ENCODE data around the gene KLHL2. TPM values are rescaled to one million over a fixed set of nuclear protein-coding genes. Genes with fewer than 3 reads are reported as not detected.

Gene KLHL2
- total RNA-seq, 4 donors from 2014 or later = 3.6 to 7.9 (median 6.4) TPM

GRCh38 chr4:165330666-165331065 lies 123.3 kb downstream of the KLHL2 start:
- Histone ChIP-seq H3K4me1 (peaks cover 10 to 14% of the 10 kb centered on the region in 2 donors), H3K4me3 (no peak overlapping the region), H3K9me3 (no peaks in the 10 kb centered on the region), H3K36me3 (no peaks in the 10 kb centered on the region), H3K27me3 (no peaks in the 10 kb centered on the region), H3K27ac (no peak overlapping the region)
- ATAC-seq (no peak), DNase-seq (no peak)
- in situ Hi-C loops (cut with MboI; ENCODE audit: low sequenced_read_pairs in 4 of 4) = loop anchor here in 2 of 4 donors (10.0 to 25.0 kb wide), 2 partner anchors 118 to 216 kb away; partner anchors contain the start of genes KLHL2 (in 1 of the 2) and TMEM192 (in 1 of the 2)
- TF ChIP-seq CTCF (IDR thresholded peaks at IDR 0.05 in 4 of 5, conservative IDR thresholded peaks at IDR 0.05 in 1 of 5) = no peak
- no peak for TF ChIP-seq POLR2A (IDR thresholded peaks at IDR 0.05)
- intact Hi-C loops (cut with DNase I; ENCODE audit: low total_unique reads) = no loop called here

GRCh38 chr4:165331359-165331758 lies 124.0 kb downstream of the KLHL2 start:
- ATAC-seq = no peak
- Histone ChIP-seq H3K4me3 (no peak overlapping the region), H3K4me1 (peaks cover 10 to 14% of the 10 kb centered on the region in 2 donors), H3K27me3 (no peaks in the 10 kb centered on the region), H3K36me3 (no peaks in the 10 kb centered on the region), H3K27ac (no peak overlapping the region), H3K9me3 (no peaks in the 10 kb centered on the region)
- intact Hi-C loops (cut with DNase I; ENCODE audit: low total_unique reads) (no loop called here), in situ Hi-C loops (cut with MboI; ENCODE audit: low sequenced_read_pairs in 4 of 4) (loop anchor here in 2 of 4 donors (10.0 to 25.0 kb wide), 2 partner anchors 119 to 217 kb away; partner anchors contain the start of genes KLHL2 (in 1 of the 2) and TMEM192 (in 1 of the 2))
- no peak for TF ChIP-seq POLR2A (IDR thresholded peaks at IDR 0.05)
- no peak for TF ChIP-seq CTCF (IDR thresholded peaks at IDR 0.05 in 4 of 5, conservative IDR thresholded peaks at IDR 0.05 in 1 of 5)
- no peak for DNase-seq

GRCh38 chr4:165331823-165332222 lies 124.5 kb downstream of the KLHL2 start:
- no peak for ATAC-seq
- no peaks in the 10 kb centered on the region for H3K27me3 ChIP-seq
- in situ Hi-C loops (cut with MboI; ENCODE audit: low sequenced_read_pairs in 4 of 4) = loop anchor here in 2 of 4 donors (10.0 to 25.0 kb wide), 2 partner anchors 120 to 217 kb away; partner anchors contain the start of genes KLHL2 (in 1 of the 2) and TMEM192 (in 1 of the 2)

GRCh38 chr4:165332502-165332901 lies 125.1 kb downstream of the KLHL2 start:
- in situ Hi-C loops (cut with MboI; ENCODE audit: low sequenced_read_pairs in 4 of 4) (loop anchor here in 2 of 4 donors (10.0 to 25.0 kb wide), 2 partner anchors 120 to 218 kb away; partner anchors contain the start of genes KLHL2 (in 1 of the 2) and TMEM192 (in 1 of the 2)), intact Hi-C loops (cut with DNase I; ENCODE audit: low total_unique reads) (no loop called here)
- H3K4me1 ChIP-seq = peaks cover 10 to 14% of the 10 kb centered on the region in 2 donors
- no peaks in the 10 kb centered on the region for H3K27me3 ChIP-seq
- H3K4me3 ChIP-seq = no peak overlapping the region
- no peak for TF ChIP-seq POLR2A (IDR thresholded peaks at IDR 0.05)
- TF ChIP-seq CTCF (IDR thresholded peaks at IDR 0.05 in 4 of 5, conservative IDR thresholded peaks at IDR 0.05 in 1 of 5) = no peak
- no peak for ATAC-seq
- DNase-seq = no peak
- no peak overlapping the region for H3K27ac ChIP-seq
- no peaks in the 10 kb centered on the region for H3K36me3 ChIP-seq
- H3K9me3 ChIP-seq = no peaks in the 10 kb centered on the region

More at GRCh38 chr4:165331823-165332222, 124.5 kb downstream of the KLHL2 start:
- intact Hi-C loops (cut with DNase I; ENCODE audit: low total_unique reads) = no loop called here
- Histone ChIP-seq H3K4me3 (no peak overlapping the region), H3K27ac (no peak overlapping the region), H3K36me3 (no peaks in the 10 kb centered on the region), H3K9me3 (no peaks in the 10 kb centered on the region), H3K4me1 (peaks cover 10 to 14% of the 10 kb centered on the region in 2 donors)
- no peak for DNase-seq
- no peak for TF ChIP-seq CTCF (IDR thresholded peaks at IDR 0.05 in 4 of 5, conservative IDR thresholded peaks at IDR 0.05 in 1 of 5)
- no peak for TF ChIP-seq POLR2A (IDR thresholded peaks at IDR 0.05)
